HG02973 (cell line): ENCODE results near the gene ATP8A2.
"Not testable (repeated sequence)": the region's sequence is repeated elsewhere in the genome, so short reads cannot be mapped to it uniquely, and the experiment has no call there.

Experiments used
- ATAC-seq: cut with Tn5 transposase; IDR thresholded peaks from one replicate; pipeline ENCODE4 v1.9.1; 2021; ENCODE audit warnings: moderate library complexity; ENCODE audit not compliant: unreplicated experiment

Gene ATP8A2

GRCh38 chr13:25762281-25762680 lies 390.5 kb downstream of the ATP8A2 start:
- ATAC-seq = no peak

- no peak for ATAC-seq
These were observed 391.1 kb downstream of the ATP8A2 start for GRCh38 chr13:25762795-25763377.

GRCh38 chr13:25764378-25764777 lies 392.6 kb downstream of the ATP8A2 start:
- no peak for ATAC-seq

- no peak for ATAC-seq
These were observed 393.5 kb downstream of the ATP8A2 start for GRCh38 chr13:25765266-25765665.

- ATAC-seq = no peak
These were observed 394.8 kb downstream of the ATP8A2 start for GRCh38 chr13:25766576-25766975.

- ATAC-seq = no peak
These were observed 395.2 kb downstream of the ATP8A2 start for GRCh38 chr13:25766991-25767390.

GRCh38 chr13:25768376-25768775 lies 396.6 kb downstream of the ATP8A2 start:
- ATAC-seq = no peak

- ATAC-seq = no peak
These were observed 397.1 kb downstream of the ATP8A2 start for GRCh38 chr13:25768838-25769237.

- ATAC-seq = no peak
These were observed 398.8 kb downstream of the ATP8A2 start for GRCh38 chr13:25770601-25771000.

GRCh38 chr13:25771202-25771601 lies 399.4 kb downstream of the ATP8A2 start:
- ATAC-seq = no peak

GRCh38 chr13:25771641-25772478 lies 400.1 kb downstream of the ATP8A2 start:
- ATAC-seq = no peak

GRCh38 chr13:25772534-25772933 lies 400.8 kb downstream of the ATP8A2 start:
- ATAC-seq = not testable (repeated sequence)

- ATAC-seq = not testable (repeated sequence)
These were observed 402.3 kb downstream of the ATP8A2 start for GRCh38 chr13:25774056-25774455.

GRCh38 chr13:25775275-25775674 lies 403.5 kb downstream of the ATP8A2 start:
- no peak for ATAC-seq

- no peak for ATAC-seq
These were observed 404.2 kb downstream of the ATP8A2 start for GRCh38 chr13:25775986-25776385.

GRCh38 chr13:25776722-25777121 lies 404.9 kb downstream of the ATP8A2 start:
- no peak for ATAC-seq

- no peak for ATAC-seq
These were observed 405.7 kb downstream of the ATP8A2 start for GRCh38 chr13:25777509-25777908.

- peak; percentile 85 for ATAC-seq
These were observed 406.6 kb downstream of the ATP8A2 start for GRCh38 chr13:25778365-25778764.

GRCh38 chr13:25778808-25779305 lies 407.1 kb downstream of the ATP8A2 start:
- ATAC-seq = peak; percentile 23

GRCh38 chr13:25783076-25783475 lies 411.3 kb downstream of the ATP8A2 start:
- no peak for ATAC-seq

GRCh38 chr13:25783601-25784024 lies 411.8 kb downstream of the ATP8A2 start:
- ATAC-seq = no peak

- ATAC-seq = no peak
These were observed 412.3 kb downstream of the ATP8A2 start for GRCh38 chr13:25784119-25784518.
